ENCODE results near the gene KIF4B. TPM values are rescaled to one million over a fixed set of nuclear protein-coding genes. Genes with fewer than 3 reads are reported as not detected.
"Not testable (repeated sequence)": the region's sequence is repeated elsewhere in the genome, so short reads cannot be mapped to it uniquely, and the experiment has no call there.

The KIF4B gene
- total and polyA plus RNA-seq, 10 donors, result 0.06 to 0.26 (median 0.16) TPM; not detected in 6

- H3K4me3 ChIP-seq, result no peak overlapping the region
- H3K27me3 ChIP-seq (replicated peaks in 1 of 7), result peaks cover 0 to 6% (median 0%) of the 10 kb centered on the region in 7 donors
- H3K4me1 ChIP-seq, result no peaks in the 10 kb centered on the region
- no peaks in the 10 kb centered on the region for H3K36me3 ChIP-seq
- intact Hi-C loops (cut with DNase I; ENCODE audit: low total_unique reads), result no loop called here
- TF ChIP-seq CTCF (IDR thresholded peaks at IDR 0.05 in 8 of 11, conservative IDR thresholded peaks at IDR 0.05 in 3 of 11), result no peak
- H3K27ac ChIP-seq, result no peak overlapping the region
- H3K9me3 ChIP-seq, result peaks cover 0 to 44% (median 28%) of the 10 kb centered on the region in 8 donors
- no peak for DNase-seq
- WGBS, 5 donors, result 36 to 73% (median 44%) methylated on average over 2 of the region's 2 CpGs
These were observed 12.3 kb downstream of the KIF4B start for GRCh38 chr5:155025895-155026294.

- Histone ChIP-seq H3K27me3 (replicated peaks in 1 of 7) (peaks cover 0 to 6% (median 0%) of the 10 kb centered on the region in 7 donors), H3K9me3 (peaks cover 0 to 48% (median 28%) of the 10 kb centered on the region in 8 donors), H3K4me3 (no peak overlapping the region), H3K27ac (no peak overlapping the region), H3K36me3 (no peaks in the 10 kb centered on the region), H3K4me1 (no peaks in the 10 kb centered on the region)
- WGBS, 5 donors, result 20 to 38% (median 33%) methylated on average over 1 of the region's 1 CpG
- no peak for DNase-seq
- TF ChIP-seq POLR2A (IDR thresholded peaks at IDR 0.05), result no peak
- no peak for TF ChIP-seq CTCF (IDR thresholded peaks at IDR 0.05 in 8 of 11, conservative IDR thresholded peaks at IDR 0.05 in 3 of 11)
- no peak for TF ChIP-seq POLR2AphosphoS5 (IDR thresholded peaks at IDR 0.05)
- intact Hi-C loops (cut with DNase I; ENCODE audit: low total_unique reads), result no loop called here
These were observed 14.6 kb downstream of the KIF4B start for GRCh38 chr5:155027993-155028629.

- no peak for TF ChIP-seq POLR2AphosphoS5 (IDR thresholded peaks at IDR 0.05)
- TF ChIP-seq POLR2A (IDR thresholded peaks at IDR 0.05), result no peak
- TF ChIP-seq CTCF (IDR thresholded peaks at IDR 0.05 in 8 of 11, conservative IDR thresholded peaks at IDR 0.05 in 3 of 11), result no peak
- Histone ChIP-seq H3K4me1 (no peaks in the 10 kb centered on the region), H3K27ac (no peak overlapping the region), H3K27me3 (replicated peaks in 1 of 7) (peaks cover 0 to 6% (median 0%) of the 10 kb centered on the region in 7 donors), H3K36me3 (no peaks in the 10 kb centered on the region), H3K4me3 (no peak overlapping the region), H3K9me3 (peaks cover 0 to 48% (median 28%) of the 10 kb centered on the region in 8 donors)
- intact Hi-C loops (cut with DNase I; ENCODE audit: low total_unique reads), result no loop called here
- 74 to 89% (median 81%) methylated on average over 1 of the region's 1 CpG for WGBS, 5 donors
- no peak for DNase-seq
These were observed 15.7 kb downstream of the KIF4B start for GRCh38 chr5:155029240-155029639.

- intact Hi-C loops (cut with DNase I; ENCODE audit: low total_unique reads); H3K4me1 ChIP-seq; H3K27me3 ChIP-seq (replicated peaks in 1 of 7); DNase-seq; H3K27ac ChIP-seq; H3K36me3 ChIP-seq; H3K4me3 ChIP-seq: not testable (repeated sequence)
- WGBS, 5 donors, result 88 to 100% (median 93%) methylated on average over 1 of the region's 1 CpG
- peaks cover 0 to 20% (median 9%) of the 10 kb centered on the region in 8 donors for H3K9me3 ChIP-seq
These were observed 20.7 kb downstream of the KIF4B start for GRCh38 chr5:155034145-155034744.

- not testable (repeated sequence) for DNase-seq
These were observed 21.5 kb downstream of the KIF4B start for GRCh38 chr5:155035087-155035486.

More at GRCh38 chr5:155035087-155035486, 21.5 kb downstream of the KIF4B start:
- intact Hi-C loops (cut with DNase I; ENCODE audit: low total_unique reads); H3K4me1 ChIP-seq; H3K27me3 ChIP-seq (replicated peaks in 1 of 7); H3K36me3 ChIP-seq; H3K4me3 ChIP-seq; H3K27ac ChIP-seq: not testable (repeated sequence)
- WGBS, 5 donors, result 10 to 20% (median 12%) methylated on average over 2 of the region's 2 CpGs
- peaks cover 0 to 12% (median 1%) of the 10 kb centered on the region in 8 donors for H3K9me3 ChIP-seq

Data from spleen (tissue), 11 donors.